Liver (tissue), 3 donors: Measurements from ENCODE around the gene PAK2.

Experiments used
- GABPA ChIP-seq, 2 donors: IDR thresholded peaks in 1 of 2; conservative IDR thresholded peaks in 1 of 2; 2 replicates each; pipeline ENCODE4 v1.6.1; 2016; ENCODE audit warnings: antibody characterized with exemption in 2 of 2, mild to moderate bottlenecking in 1 of 2, moderate library complexity in 1 of 2
- REST ChIP-seq: IDR thresholded peaks from 2 replicates; pipeline ENCODE4 v1.6.1; 2016; ENCODE audit warnings: antibody characterized with exemption, mild to moderate bottlenecking
- SP1 ChIP-seq: IDR thresholded peaks from 2 replicates; pipeline ENCODE4 v1.6.1; 2018; ENCODE audit warnings: antibody characterized with exemption, mild to moderate bottlenecking
- TAF1 ChIP-seq: conservative IDR thresholded peaks from 2 replicates; pipeline ENCODE4 v1.6.1; 2016; ENCODE audit warnings: antibody characterized with exemption, mild to moderate bottlenecking
- ZBTB33 ChIP-seq: IDR thresholded peaks from 2 replicates; pipeline ENCODE4 v1.6.1; 2016; ENCODE audit warnings: antibody characterized with exemption
- TF ChIP-seq, protein P1 (sequence below): fragments of 150-350 bp; IDR thresholded peaks from 2 replicates; pipeline ENCODE4 v1.5.1; 2017; ENCODE audit warnings: improper control_type of control experiment, low read depth, low read length; ENCODE audit not compliant: missing input control
- TF ChIP-seq, protein P2 (sequence below): IDR thresholded peaks from 2 replicates; pipeline ENCODE4 v1.6.1; 2016; ENCODE audit warnings: antibody characterized with exemption
- donor health status: healthy.
- donor health status: healthy.

DNA sequence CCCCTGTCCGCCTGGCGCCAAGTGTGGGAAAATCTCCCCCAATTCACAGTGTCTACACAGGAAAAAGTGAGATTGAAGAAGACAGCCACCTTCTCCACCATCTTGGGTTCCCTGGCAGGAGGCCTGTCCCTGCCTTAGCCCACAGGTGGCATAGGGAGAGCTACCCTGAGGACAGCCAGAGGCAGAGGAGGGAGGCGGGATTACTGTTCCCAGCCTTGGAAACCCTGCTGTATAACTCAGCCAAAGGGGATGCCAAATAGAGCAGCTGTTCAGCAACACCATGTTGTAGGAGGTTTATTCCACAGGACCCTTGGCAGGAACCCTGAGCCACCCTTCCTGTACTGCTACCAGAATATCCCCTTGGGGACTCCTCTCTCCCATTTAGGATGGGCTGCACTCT, 54.8 kb downstream of the PAK2 start:
- TF ChIP-seq, protein P1, sequence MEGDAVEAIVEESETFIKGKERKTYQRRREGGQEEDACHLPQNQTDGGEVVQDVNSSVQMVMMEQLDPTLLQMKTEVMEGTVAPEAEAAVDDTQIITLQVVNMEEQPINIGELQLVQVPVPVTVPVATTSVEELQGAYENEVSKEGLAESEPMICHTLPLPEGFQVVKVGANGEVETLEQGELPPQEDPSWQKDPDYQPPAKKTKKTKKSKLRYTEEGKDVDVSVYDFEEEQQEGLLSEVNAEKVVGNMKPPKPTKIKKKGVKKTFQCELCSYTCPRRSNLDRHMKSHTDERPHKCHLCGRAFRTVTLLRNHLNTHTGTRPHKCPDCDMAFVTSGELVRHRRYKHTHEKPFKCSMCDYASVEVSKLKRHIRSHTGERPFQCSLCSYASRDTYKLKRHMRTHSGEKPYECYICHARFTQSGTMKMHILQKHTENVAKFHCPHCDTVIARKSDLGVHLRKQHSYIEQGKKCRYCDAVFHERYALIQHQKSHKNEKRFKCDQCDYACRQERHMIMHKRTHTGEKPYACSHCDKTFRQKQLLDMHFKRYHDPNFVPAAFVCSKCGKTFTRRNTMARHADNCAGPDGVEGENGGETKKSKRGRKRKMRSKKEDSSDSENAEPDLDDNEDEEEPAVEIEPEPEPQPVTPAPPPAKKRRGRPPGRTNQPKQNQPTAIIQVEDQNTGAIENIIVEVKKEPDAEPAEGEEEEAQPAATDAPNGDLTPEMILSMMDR: no peak
- TF ChIP-seq SP1 (no peak), ZBTB33 (no peak), TAF1 (no peak), GABPA (IDR thresholded peaks at IDR 0.05 in 1 of 2, conservative IDR thresholded peaks at IDR 0.05 in 1 of 2) (no peak), REST (no peak)
- TF ChIP-seq, protein P2, sequence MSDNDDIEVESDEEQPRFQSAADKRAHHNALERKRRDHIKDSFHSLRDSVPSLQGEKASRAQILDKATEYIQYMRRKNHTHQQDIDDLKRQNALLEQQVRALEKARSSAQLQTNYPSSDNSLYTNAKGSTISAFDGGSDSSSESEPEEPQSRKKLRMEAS: no peak
